SU-DHL-6 (cell line): ENCODE measurements around the gene AHCY.
"Not testable (repeated sequence)": the region's sequence is repeated elsewhere in the genome, so short reads cannot be mapped to it uniquely, and the experiment has no call there.

Source experiments
- H2AFZ ChIP-seq: fragments of 200-600 bp; sonication (generic); 2 replicates; pipeline ENCODE4 v1.6.1; 2014; ENCODE audit warnings: low read depth, mild to moderate bottlenecking, moderate library complexity, mixed read lengths, antibody characterized with exemption, low read length; ENCODE audit not compliant: severe bottlenecking
- H3F3A ChIP-seq: fragments of 200-600 bp; shearing (Covaris generic); 2 replicates; pipeline ENCODE4 v1.6.0; 2016; ENCODE audit warnings: antibody characterized with exemption, mild to moderate bottlenecking; ENCODE audit not compliant: insufficient read depth
- H3K27ac ChIP-seq: fragments of 200-600 bp; sonication (generic); 2 replicates; pipeline ENCODE4 v1.5.1; 2016; ENCODE audit warnings: low read depth, mild to moderate bottlenecking, low read length, moderate library complexity, mixed read lengths
- H3K27me3 ChIP-seq: fragments of 200-600 bp; sonication (generic), shearing (Covaris generic); 2 replicates; pipeline ENCODE4 v1.6.0; 2014; ENCODE audit warnings: mild to moderate bottlenecking, low read length
- H3K36me3 ChIP-seq: fragments of 200-600 bp; sonication (generic); 2 replicates; pipeline ENCODE4 v1.6.1; 2014; ENCODE audit warnings: mild to moderate bottlenecking, low read length, mixed read lengths
- H3K4me2 ChIP-seq: fragments of 300-600, 200-600 bp; shearing (Covaris generic), sonication (generic); 2 replicates; pipeline ENCODE4 v1.6.0; 2014; ENCODE audit warnings: low read length, low read depth, mild to moderate bottlenecking; ENCODE audit not compliant: poor library complexity, severe bottlenecking
- H3K4me3 ChIP-seq: fragments of 200-600 bp; sonication (generic); 2 replicates; pipeline ENCODE4 v1.5.1; 2014; ENCODE audit warnings: antibody characterized with exemption, low read length, mild to moderate bottlenecking, mixed read lengths; ENCODE audit not compliant: insufficient read depth, poor library complexity, severe bottlenecking
- H3K79me2 ChIP-seq: fragments of 200-600 bp; sonication (generic); 2 replicates; pipeline ENCODE4 v1.6.1; 2014; ENCODE audit warnings: mild to moderate bottlenecking, low read length, moderate library complexity; ENCODE audit not compliant: insufficient read depth
- H3K9ac ChIP-seq: fragments of 200-600 bp; sonication (generic); 2 replicates; pipeline ENCODE4 v1.7.0; 2014; ENCODE audit warnings: mild to moderate bottlenecking, low read length
- H3K9me2 ChIP-seq: fragments of 200-600 bp; sonication (generic); replicated peaks from 2 replicates; pipeline ENCODE4 v1.6.1; 2014; ENCODE audit warnings: low read length; ENCODE audit not compliant: insufficient read depth
- H3K9me3 ChIP-seq: fragments of 200-600 bp; sonication (generic); 2 replicates; pipeline ENCODE4 v1.6.1; 2014; ENCODE audit warnings: low read length, mixed read lengths; ENCODE audit not compliant: insufficient read depth
- H4K20me1 ChIP-seq: fragments of 200-600 bp; sonication (generic); 2 replicates; pipeline ENCODE4 v1.6.1; 2014; ENCODE audit warnings: low read depth, mild to moderate bottlenecking, antibody characterized with exemption, low read length, moderate library complexity, mixed read lengths
- EZH2phosphoT487 ChIP-seq: fragments of 200-600 bp; sonication (generic), shearing (Covaris generic); conservative IDR thresholded peaks from 2 replicates; pipeline ENCODE4 v1.6.1; 2018; ENCODE audit warnings: mild to moderate bottlenecking, antibody characterized with exemption, low read length, moderate library complexity, mixed read lengths
- TF ChIP-seq, protein P1 (sequence below): fragments of 200-600 bp; sonication (generic); IDR thresholded peaks from one replicate; pipeline ENCODE4 v1.5.1; 2017; ENCODE audit warnings: antibody characterized with exemption, mild to moderate bottlenecking, low read length, moderate library complexity; ENCODE audit not compliant: insufficient read depth, poor library complexity, severe bottlenecking

Gene AHCY

DNA sequence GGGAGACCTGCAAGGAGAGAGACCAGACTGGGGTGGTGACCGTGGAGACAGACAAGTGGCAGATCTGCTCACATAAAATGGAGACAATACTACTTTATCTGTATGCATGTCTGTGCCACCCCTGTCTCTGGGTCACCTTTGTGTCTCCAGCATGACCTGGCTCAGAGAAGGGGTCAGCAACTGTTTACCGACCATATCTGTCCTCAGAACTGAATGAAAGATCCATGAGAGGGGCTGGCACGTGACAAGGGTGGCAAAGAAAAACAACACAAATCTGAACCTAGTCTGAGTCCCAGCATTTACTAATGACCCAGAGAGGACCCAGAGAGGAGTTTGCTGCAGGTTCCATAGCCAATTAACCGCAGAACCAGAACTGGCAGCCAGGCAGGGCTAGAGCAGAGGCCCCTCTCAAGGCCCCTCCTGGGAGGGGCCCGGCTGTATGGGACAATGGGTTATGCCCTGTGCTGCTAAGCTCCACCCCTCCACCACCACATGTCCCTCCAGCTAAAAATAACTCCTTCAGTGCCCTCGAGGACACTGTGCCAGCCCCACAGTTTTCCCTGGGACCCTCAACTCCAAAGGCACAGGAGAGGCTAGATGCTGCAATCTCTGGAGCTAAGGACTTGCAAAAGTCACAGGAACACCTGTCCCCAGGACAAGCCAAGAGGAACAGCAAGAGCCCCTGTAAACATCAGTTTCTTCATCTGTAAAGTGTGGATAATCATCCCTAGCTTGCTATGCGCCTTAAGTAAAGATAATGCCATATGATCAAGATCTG, 2.2 kb downstream of the AHCY start:
- H3K27me3 ChIP-seq, result no peaks in the 10 kb centered on the region
- H3K79me2 ChIP-seq, result peaks cover 61% of the 10 kb centered on the region
- no peaks in the 10 kb centered on the region for H3K36me3 ChIP-seq
- H3K9me3 ChIP-seq, result no peaks in the 10 kb centered on the region
- peak overlapping the region; percentile 85 for H3K4me3 ChIP-seq
- no peaks in the 10 kb centered on the region for H3F3A ChIP-seq
- no peak overlapping the region for H2AFZ ChIP-seq
- no peaks in the 10 kb centered on the region for H3K9me2 ChIP-seq
- H4K20me1 ChIP-seq, result no peaks in the 10 kb centered on the region; the same call in 1 of the 2 replicates
- TF ChIP-seq, protein P1, sequence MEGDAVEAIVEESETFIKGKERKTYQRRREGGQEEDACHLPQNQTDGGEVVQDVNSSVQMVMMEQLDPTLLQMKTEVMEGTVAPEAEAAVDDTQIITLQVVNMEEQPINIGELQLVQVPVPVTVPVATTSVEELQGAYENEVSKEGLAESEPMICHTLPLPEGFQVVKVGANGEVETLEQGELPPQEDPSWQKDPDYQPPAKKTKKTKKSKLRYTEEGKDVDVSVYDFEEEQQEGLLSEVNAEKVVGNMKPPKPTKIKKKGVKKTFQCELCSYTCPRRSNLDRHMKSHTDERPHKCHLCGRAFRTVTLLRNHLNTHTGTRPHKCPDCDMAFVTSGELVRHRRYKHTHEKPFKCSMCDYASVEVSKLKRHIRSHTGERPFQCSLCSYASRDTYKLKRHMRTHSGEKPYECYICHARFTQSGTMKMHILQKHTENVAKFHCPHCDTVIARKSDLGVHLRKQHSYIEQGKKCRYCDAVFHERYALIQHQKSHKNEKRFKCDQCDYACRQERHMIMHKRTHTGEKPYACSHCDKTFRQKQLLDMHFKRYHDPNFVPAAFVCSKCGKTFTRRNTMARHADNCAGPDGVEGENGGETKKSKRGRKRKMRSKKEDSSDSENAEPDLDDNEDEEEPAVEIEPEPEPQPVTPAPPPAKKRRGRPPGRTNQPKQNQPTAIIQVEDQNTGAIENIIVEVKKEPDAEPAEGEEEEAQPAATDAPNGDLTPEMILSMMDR, result no peak
- peak overlapping the region; percentile 91 for H3K9ac ChIP-seq
- H3K27ac ChIP-seq, result peak overlapping the region; percentile 28; the same call in 1 of the 2 replicates
- H3K4me2 ChIP-seq, result peak overlapping the region; percentile 80

DNA sequence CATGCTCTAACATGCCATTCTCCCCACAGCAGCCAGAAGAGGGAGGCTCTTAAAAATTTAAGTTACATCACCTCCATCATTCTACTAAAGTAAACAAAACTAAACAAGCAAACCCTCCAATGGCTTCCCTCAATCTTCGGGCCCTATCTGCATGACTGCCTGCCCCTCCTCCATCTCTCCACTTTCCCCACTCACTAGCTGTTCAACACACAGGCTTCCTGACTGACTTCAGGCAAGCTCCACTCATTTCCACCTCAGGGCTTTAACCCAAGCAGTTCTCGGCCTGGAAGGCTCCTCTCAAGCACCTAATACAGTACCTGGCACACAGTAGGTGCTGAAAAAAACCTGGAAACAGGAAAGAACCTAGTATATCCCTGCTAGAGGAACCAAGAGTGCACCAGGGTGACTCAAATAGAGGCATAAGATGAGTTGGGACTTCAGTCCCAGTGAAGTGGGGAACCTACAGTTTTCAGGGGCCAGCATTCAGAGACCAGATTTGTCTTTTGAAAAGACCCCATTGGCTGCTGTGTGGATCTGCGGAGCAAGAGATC, 2.8 kb downstream of the AHCY start:
- Histone ChIP-seq H3K9ac (peak overlapping the region; percentile 91; the same call in 1 of the 2 replicates), H2AFZ (no peak overlapping the region), H3K36me3 (no peaks in the 10 kb centered on the region), H3K9me2 (no peaks in the 10 kb centered on the region), H3K4me3 (no peak overlapping the region), H4K20me1 (no peaks in the 10 kb centered on the region; the same call in 1 of the 2 replicates), H3K79me2 (peaks cover 68% of the 10 kb centered on the region), H3K9me3 (no peaks in the 10 kb centered on the region), H3K27me3 (no peaks in the 10 kb centered on the region), H3F3A (no peaks in the 10 kb centered on the region), H3K4me2 (peak overlapping the region; percentile 80), H3K27ac (peak overlapping the region; percentile 28; the same call in 1 of the 2 replicates)
- TF ChIP-seq, protein P1, result no peak
- TF ChIP-seq EZH2phosphoT487, result no peak

DNA sequence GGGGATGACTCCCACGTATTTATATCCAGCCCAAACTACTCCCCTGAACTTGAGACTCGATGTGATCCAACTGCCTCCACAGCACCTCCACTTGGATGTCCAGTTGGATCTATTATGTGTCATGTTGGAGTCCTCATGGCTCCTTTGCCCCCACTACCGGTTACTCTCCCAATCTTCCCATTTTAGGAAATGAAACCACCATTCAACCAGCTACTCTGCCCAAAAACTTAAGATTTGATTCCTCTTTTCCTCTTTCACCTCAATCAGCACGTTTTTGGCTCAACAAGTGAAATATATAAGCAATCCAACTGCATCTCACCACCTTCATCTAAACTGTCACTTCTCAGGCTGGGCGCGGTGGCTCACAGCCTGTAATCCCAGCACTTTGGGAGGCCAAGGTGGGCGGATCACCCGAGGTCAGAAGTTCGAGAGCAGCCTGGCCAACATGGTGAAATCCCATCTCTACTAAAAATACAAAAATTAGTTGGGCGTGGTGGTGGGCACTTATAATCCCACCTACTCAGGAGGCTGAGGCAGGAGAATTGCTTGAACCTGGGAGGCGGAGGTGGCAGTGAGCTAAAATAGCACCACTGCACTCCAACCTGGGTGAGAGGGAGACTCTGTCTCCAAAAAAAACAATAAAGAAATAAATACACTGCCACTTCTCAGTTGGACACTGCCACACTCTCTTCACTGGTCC, 3.4 kb downstream of the AHCY start:
- no peak overlapping the region for H3K4me3 ChIP-seq
- H3K4me2 ChIP-seq, result no peak overlapping the region
- no peak overlapping the region for H3K9ac ChIP-seq
- H3F3A ChIP-seq, result no peaks in the 10 kb centered on the region
- peaks cover 74% of the 10 kb centered on the region for H3K79me2 ChIP-seq
- no peaks in the 10 kb centered on the region for H3K9me2 ChIP-seq
- no peaks in the 10 kb centered on the region; the same call in 1 of the 2 replicates for H4K20me1 ChIP-seq
- H2AFZ ChIP-seq, result no peak overlapping the region
- H3K36me3 ChIP-seq, result no peaks in the 10 kb centered on the region
- no peaks in the 10 kb centered on the region for H3K27me3 ChIP-seq
- TF ChIP-seq EZH2phosphoT487, result no peak
- TF ChIP-seq, protein P1, result no peak
- no peaks in the 10 kb centered on the region for H3K9me3 ChIP-seq
- no peak overlapping the region; the same call in 1 of the 2 replicates for H3K27ac ChIP-seq

DNA sequence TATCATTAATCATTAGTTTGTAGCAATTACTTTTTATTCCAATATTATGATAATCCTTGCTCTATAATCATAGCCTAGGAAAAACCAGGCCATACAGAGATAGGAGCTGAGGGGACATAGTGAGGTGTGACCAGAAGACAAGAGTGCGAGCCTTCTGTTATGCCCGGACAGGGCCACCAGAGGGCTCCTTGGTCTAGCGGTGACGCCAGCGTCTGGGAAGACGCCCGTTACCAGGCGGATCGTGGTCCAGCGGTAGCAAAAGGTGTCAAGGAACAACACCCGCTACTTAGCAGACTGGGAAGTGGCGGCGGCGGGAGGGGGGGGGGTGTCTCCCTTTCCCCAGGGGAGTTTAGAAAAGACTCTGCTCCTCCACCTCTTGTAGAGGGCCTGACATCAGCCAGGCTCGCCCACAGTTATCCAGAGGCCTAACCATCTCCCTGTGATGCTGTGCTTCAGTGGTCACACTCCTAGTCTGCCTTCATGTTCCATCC, 4.8 kb downstream of the AHCY start:
- not testable (repeated sequence) for H2AFZ ChIP-seq, H3K9ac ChIP-seq, H3K9me3 ChIP-seq, H3K4me2 ChIP-seq, H3F3A ChIP-seq, H3K4me3 ChIP-seq, H3K27ac ChIP-seq, H3K36me3 ChIP-seq, H4K20me1 ChIP-seq, H3K9me2 ChIP-seq, H3K27me3 ChIP-seq
- H3K79me2 ChIP-seq, result peaks cover 77% of the 10 kb centered on the region
